Duodenal mucosa (tissue), 2 donors: Measurements from ENCODE around the gene C8A.

Experiments used
- H3K27ac ChIP-seq: one replicate; pipeline ENCODE4 v1.7.0; 2013; ENCODE audit warnings: low read depth, low read length
- H3K27me3 ChIP-seq, 2 donors: one replicate each; pipeline ENCODE4 v1.7.0; 2013; ENCODE audit warnings: low read length in 2 of 2, control low read depth in 1 of 2; ENCODE audit not compliant: insufficient read depth in 2 of 2, control insufficient read depth in 1 of 2
- H3K36me3 ChIP-seq, 2 donors: one replicate each; pipeline ENCODE4 v1.7.0; 2013; ENCODE audit warnings: low read length in 2 of 2, control low read depth in 1 of 2; ENCODE audit not compliant: insufficient read depth in 2 of 2, control insufficient read depth in 1 of 2
- H3K4me1 ChIP-seq, 2 donors: one replicate each; pipeline ENCODE4 v1.7.0; 2013; ENCODE audit warnings: low read length in 2 of 2, control low read depth in 1 of 2; ENCODE audit not compliant: insufficient read depth in 2 of 2, control insufficient read depth in 1 of 2
- H3K4me3 ChIP-seq, 2 donors: one replicate each; pipeline ENCODE4 v1.7.0; 2013; ENCODE audit warnings: low read length in 2 of 2, low read depth in 1 of 2
- H3K9ac ChIP-seq, 2 donors: one replicate each; pipeline ENCODE4 v1.7.0; 2013; ENCODE audit warnings: low read length in 2 of 2, low read depth in 1 of 2
- H3K9me3 ChIP-seq, 2 donors: one replicate each; pipeline ENCODE4 v1.7.0; 2013; ENCODE audit warnings: low read length in 2 of 2, control low read depth in 1 of 2; ENCODE audit not compliant: control insufficient read depth in 1 of 2

The C8A gene

DNA sequence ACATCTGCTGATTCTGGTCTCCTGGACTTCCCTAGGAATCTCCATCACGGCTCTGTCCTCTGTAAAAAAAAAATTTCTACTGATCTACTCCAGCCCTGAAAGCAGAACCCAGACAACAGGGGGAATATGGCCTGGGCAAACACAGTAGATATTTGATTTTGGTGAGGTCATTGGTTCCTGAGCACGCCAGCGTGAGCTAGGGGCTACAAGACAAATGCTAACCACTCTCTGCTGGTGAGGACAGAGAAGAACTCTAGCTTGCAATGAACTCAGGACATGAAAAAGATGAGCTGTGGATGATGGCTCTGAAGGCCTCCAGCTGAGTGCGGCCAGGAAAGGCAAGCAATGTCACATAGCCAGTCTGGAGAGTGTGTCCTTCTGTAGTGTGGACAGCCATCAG, 18.2 kb upstream of the C8A start:
- Histone ChIP-seq H3K9ac (no peak overlapping the region), H3K36me3 (no peaks in the 10 kb centered on the region), H3K27ac (no peak overlapping the region), H3K27me3 (no peaks in the 10 kb centered on the region), H3K4me1 (no peaks in the 10 kb centered on the region), H3K4me3 (no peak overlapping the region), H3K9me3 (peaks cover 0 to 6% of the 10 kb centered on the region in 2 donors)

DNA sequence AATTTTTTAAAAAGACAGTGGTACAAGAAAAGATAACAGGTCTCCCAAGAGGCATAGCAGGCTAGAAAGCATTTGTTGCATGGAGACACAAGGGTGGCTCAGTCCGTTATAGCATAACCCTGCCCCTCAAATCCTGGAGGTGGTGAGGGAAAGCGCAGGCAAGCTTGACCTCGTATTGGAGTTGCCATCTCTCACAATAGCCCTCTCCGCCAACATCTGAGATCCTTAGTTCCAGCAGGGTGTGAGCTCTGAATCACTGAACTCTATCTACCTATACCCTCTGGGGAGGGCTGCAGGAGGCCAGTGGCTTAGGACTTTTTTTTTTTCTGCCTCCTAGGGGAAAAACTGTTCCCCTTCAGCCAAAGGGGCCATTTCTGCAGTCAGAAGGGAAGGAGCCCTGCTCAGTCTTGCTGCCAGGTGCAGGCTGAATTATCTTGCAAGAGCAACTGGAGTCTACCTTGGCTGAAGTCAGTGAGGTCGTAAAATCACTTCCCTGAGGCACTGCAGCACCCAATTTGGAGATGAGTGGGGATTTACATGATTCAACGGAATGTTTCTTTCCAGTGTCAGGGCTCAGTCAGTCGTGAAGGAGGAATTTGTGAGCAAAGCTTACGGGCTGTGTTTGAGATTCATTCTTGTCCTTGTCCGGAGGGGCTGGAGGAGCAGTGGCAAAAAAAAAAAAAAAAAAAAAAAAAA, 17.2 kb upstream of the C8A start:
- no peak overlapping the region for H3K9ac ChIP-seq
- no peaks in the 10 kb centered on the region for H3K36me3 ChIP-seq
- H3K9me3 ChIP-seq: peaks cover 0 to 6% of the 10 kb centered on the region in 2 donors
- no peaks in the 10 kb centered on the region for H3K27me3 ChIP-seq
- H3K4me1 ChIP-seq: no peaks in the 10 kb centered on the region
- H3K27ac ChIP-seq: no peak overlapping the region
- H3K4me3 ChIP-seq: no peak overlapping the region

DNA sequence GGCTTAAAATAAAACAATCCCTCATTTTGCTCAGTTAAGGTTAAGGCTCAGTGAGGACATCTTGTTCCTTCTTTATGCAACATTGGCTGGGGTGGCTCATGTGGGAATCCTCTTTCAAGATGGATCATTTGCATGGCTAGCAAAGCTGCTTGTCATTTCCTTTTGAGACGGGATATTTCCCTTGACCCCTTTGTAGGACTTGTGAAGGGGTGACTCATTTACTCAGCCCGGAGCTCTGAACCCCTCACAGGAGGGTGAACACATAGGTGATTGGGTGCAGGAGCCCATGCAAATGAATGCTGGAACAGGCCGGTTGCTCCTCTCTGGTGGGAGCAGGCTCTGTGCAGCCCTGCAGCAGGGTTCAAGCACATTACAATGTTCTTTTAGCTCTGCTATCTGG, 15.8 kb upstream of the C8A start:
- H3K27ac ChIP-seq: no peak overlapping the region
- H3K9ac ChIP-seq: no peak overlapping the region
- no peak overlapping the region for H3K4me3 ChIP-seq
- H3K9me3 ChIP-seq: peaks cover 0 to 6% of the 10 kb centered on the region in 2 donors
- H3K27me3 ChIP-seq: no peaks in the 10 kb centered on the region
- no peaks in the 10 kb centered on the region for H3K36me3 ChIP-seq
- H3K4me1 ChIP-seq: no peaks in the 10 kb centered on the region

DNA sequence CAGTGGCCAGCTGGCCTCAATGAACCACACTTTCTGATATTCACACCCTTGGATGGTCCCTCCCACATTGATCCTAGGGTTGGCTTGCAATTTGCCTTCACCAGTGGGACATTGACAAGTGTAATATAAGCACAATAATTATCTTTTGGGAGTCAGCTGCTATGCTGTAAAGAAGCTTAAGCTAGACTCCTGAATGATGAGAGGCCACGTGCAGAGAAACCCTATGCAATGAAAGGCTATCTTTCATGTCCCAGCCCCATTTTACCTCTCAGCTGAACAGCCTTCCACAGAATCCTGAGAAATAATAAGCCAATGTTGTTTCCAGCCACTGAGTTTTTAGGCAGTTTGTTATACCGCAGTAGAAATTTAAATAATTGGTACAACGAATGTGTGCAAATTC, 11.1 kb upstream of the C8A start:
- Histone ChIP-seq H3K4me3 (no peak overlapping the region), H3K4me1 (peaks cover 4 to 9% of the 10 kb centered on the region in 2 donors), H3K27ac (no peak overlapping the region), H3K27me3 (no peaks in the 10 kb centered on the region), H3K9me3 (peaks cover 0 to 6% of the 10 kb centered on the region in 2 donors), H3K9ac (no peak overlapping the region), H3K36me3 (no peaks in the 10 kb centered on the region)

DNA sequence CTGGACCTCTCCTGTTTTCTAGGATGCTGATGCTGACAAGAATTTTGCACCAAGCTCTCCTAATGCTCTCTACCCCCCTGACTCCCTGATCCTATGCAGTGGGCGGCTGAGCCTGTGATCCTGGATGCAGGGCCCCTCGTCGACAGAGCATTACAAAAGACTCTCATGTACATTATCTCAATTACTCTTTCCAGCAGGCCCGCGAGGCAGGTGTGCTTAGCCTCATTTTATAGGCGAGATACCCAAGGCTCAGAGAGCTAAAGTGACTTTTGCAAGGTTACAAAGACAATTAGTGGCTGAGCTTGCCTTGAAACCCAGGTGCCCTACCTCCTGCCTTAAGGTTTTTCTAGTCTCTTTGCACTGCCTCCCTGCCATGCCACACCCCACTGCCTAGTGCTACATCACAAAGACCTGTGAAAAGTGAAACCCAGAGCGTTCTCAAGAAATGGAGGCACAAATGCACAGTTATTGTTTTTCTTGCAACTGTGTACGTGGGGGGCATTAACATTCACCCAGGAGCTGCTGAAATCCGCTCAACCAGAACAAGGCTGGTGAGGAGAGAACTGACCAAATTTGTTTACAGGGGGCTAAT, 10.0 kb upstream of the C8A start:
- peaks cover 0 to 2% of the 10 kb centered on the region in 2 donors for H3K9me3 ChIP-seq
- peak overlapping the region in 1 of 2 donors; percentile 25 for H3K9ac ChIP-seq
- no peaks in the 10 kb centered on the region for H3K27me3 ChIP-seq
- peaks cover 4 to 9% of the 10 kb centered on the region in 2 donors for H3K4me1 ChIP-seq
- H3K36me3 ChIP-seq: no peaks in the 10 kb centered on the region
- H3K4me3 ChIP-seq: peak overlapping the region in 1 of 2 donors; percentile 54
- no peak overlapping the region for H3K27ac ChIP-seq

DNA sequence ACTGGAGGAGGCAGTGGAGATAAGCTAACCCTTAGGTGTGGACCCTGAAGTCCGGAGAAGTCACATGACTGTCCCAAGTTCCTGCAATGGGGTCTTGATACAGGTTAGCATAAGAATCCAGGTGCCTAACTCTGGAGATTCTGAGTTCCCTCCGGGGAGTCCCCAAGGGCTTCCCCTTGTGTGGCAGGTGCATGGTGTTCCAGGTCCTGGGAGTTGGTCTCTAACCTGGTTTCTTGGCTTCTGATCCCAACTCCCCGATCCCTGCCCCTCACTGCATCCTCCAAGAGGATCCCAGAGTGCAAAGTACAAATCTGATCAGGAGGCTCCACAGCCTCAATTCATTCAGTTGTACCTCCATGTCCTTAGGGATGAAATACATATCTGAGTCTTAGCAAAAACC, 9.3 kb upstream of the C8A start:
- Histone ChIP-seq H3K27me3 (no peaks in the 10 kb centered on the region), H3K4me1 (peaks cover 4 to 9% of the 10 kb centered on the region in 2 donors), H3K9ac (no peak overlapping the region), H3K27ac (no peak overlapping the region), H3K9me3 (no peaks in the 10 kb centered on the region), H3K4me3 (peak overlapping the region in 1 of 2 donors; percentile 54), H3K36me3 (no peaks in the 10 kb centered on the region)

DNA sequence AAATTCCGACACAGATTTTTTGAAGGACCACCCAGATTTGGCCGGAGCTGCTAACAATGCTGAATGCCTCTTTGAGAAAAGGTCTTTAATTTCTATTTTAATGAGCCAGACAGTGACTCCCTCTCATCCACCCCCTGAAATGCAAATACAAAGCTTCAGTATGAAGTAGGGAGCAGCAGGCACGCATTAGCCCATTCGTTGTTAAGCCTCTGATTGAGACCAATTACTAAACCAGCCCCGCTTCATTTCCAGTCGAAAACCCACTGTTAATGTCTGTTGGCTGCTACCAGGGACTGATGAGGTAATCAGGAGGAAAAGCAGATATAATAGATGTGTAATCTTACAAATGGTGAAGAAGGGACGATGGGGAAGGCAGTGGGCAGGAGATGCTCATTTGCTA, 4.8 kb upstream of the C8A start:
- no peak overlapping the region for H3K4me3 ChIP-seq
- no peaks in the 10 kb centered on the region for H3K36me3 ChIP-seq
- no peaks in the 10 kb centered on the region for H3K27me3 ChIP-seq
- no peak overlapping the region for H3K9ac ChIP-seq
- H3K27ac ChIP-seq: no peak overlapping the region
- H3K9me3 ChIP-seq: no peaks in the 10 kb centered on the region
- peaks cover 4 to 26% of the 10 kb centered on the region in 2 donors for H3K4me1 ChIP-seq

DNA sequence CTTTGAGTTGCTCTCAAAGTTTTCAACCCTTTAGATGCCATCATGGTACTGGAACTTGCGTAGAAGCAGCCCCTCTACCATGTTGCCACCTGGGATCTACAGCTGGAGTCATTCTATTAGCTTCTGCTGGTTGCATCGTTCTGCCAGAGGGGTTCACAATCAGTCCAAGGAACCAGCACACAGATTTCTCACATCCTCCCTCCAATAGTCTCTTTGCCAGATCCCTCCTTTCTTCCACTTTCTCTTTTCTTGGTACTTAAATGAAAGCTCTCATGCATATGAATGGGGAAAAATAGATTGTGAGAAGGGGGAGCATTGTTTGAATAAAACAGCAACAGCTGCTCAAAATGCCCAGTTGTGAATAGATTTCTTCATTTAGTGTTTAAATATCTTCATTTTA, 4.2 kb upstream of the C8A start:
- Histone ChIP-seq H3K27ac (no peak overlapping the region), H3K27me3 (no peaks in the 10 kb centered on the region), H3K36me3 (no peaks in the 10 kb centered on the region), H3K9me3 (no peaks in the 10 kb centered on the region), H3K4me3 (no peak overlapping the region), H3K9ac (no peak overlapping the region), H3K4me1 (peaks cover 11 to 24% of the 10 kb centered on the region in 2 donors)

DNA sequence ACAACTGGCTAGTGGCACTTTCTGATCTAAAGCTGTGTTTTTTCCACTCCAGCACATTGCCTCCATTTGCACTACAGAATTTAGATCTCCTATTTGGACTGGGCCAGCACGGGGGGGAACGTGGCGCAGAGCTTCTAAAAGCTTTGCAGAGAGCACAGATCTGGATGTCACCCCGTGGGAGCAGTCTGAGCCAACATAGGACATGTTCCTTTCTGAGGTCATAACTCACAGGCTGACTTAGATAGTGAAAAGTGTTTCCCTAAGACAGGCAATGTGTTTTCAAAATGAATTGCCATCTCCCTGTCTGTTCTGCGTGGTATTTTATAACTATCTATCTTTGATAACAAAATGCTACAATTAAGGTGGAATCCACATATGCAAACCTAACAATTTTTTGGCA, 3.7 kb upstream of the C8A start:
- H3K4me3 ChIP-seq: no peak overlapping the region
- no peaks in the 10 kb centered on the region for H3K36me3 ChIP-seq
- H3K9me3 ChIP-seq: no peaks in the 10 kb centered on the region

DNA sequence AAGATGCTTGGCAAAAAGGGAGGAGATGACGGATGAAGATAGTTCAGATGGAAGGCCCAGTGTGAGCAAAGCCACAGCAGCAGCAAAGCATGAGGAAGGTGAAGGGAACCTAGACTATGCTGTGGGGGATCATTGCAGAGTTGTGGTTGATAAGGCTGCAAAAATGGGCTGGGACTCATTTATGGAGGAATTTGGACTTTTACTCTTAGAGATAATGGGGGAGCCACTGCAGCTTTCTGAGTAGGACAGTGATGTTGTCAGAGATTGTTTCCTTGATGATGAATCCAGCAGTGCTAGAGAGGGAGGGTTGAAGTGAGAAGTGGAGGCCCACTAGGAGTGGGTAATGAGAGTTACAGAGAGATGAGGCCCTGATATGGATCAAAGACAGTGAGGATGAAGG, 2.1 kb upstream of the C8A start:
- Histone ChIP-seq H3K9ac (no peak overlapping the region), H3K9me3 (no peaks in the 10 kb centered on the region), H3K36me3 (no peaks in the 10 kb centered on the region), H3K4me1 (peaks cover 11 to 25% of the 10 kb centered on the region in 2 donors), H3K4me3 (no peak overlapping the region), H3K27me3 (no peaks in the 10 kb centered on the region), H3K27ac (no peak overlapping the region)

More for the DNA sequence above, 3.7 kb upstream of the C8A start:
- no peak overlapping the region for H3K27ac ChIP-seq
- H3K9ac ChIP-seq: no peak overlapping the region
- H3K27me3 ChIP-seq: no peaks in the 10 kb centered on the region
- H3K4me1 ChIP-seq: peaks cover 11 to 21% of the 10 kb centered on the region in 2 donors
